ENCODE data around the gene DEF6. TPM values are rescaled to one million over a fixed set of nuclear protein-coding genes. Genes with fewer than 3 reads are reported as not detected.

The DEF6 gene
- total RNA-seq, 4 donors from 2014 or later: 28.0 to 99.9 (median 35.5) TPM

DNA sequence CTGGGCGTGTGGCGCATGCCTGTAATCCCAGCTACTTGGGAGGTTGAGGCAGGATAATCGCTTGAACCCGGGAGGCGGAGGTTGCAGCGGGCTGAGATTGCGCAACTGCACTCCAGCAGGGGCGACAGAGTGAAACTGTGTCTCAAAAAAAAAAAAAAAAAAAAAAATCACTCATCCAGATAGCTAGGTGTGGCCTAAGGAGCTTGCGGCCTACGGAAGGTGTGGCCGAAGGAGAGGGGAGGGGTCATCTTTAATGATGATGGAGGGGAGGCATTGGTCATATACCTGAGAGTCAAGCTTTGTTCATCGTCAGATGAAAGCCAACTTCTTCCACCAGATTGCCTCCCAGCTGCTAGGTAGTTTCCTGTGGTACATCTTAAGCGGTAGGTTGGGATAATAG, 43.9 kb downstream of the DEF6 start:
- TF ChIP-seq POLR2A (IDR thresholded peaks at IDR 0.05) (no peak), POLR2AphosphoS5 (IDR thresholded peaks at IDR 0.05) (no peak)
- TF ChIP-seq, protein P1, sequence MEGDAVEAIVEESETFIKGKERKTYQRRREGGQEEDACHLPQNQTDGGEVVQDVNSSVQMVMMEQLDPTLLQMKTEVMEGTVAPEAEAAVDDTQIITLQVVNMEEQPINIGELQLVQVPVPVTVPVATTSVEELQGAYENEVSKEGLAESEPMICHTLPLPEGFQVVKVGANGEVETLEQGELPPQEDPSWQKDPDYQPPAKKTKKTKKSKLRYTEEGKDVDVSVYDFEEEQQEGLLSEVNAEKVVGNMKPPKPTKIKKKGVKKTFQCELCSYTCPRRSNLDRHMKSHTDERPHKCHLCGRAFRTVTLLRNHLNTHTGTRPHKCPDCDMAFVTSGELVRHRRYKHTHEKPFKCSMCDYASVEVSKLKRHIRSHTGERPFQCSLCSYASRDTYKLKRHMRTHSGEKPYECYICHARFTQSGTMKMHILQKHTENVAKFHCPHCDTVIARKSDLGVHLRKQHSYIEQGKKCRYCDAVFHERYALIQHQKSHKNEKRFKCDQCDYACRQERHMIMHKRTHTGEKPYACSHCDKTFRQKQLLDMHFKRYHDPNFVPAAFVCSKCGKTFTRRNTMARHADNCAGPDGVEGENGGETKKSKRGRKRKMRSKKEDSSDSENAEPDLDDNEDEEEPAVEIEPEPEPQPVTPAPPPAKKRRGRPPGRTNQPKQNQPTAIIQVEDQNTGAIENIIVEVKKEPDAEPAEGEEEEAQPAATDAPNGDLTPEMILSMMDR (IDR thresholded peaks at IDR 0.05): no peak
- H3K27me3 ChIP-seq: no peaks in the 10 kb centered on the region
- H3K36me3 ChIP-seq: peaks cover 3% of the 10 kb centered on the region
- DNase-seq (ENCODE audit: low spot score in 2 of 2): no peak
- H3K27ac ChIP-seq: peak overlapping the region; percentile 34
- 55% methylated on average over 13 of the region's 13 CpGs for WGBS
- H3K9me3 ChIP-seq: no peaks in the 10 kb centered on the region
- H3K4me1 ChIP-seq: peaks cover 32% of the 10 kb centered on the region
- H3K4me3 ChIP-seq: no peak overlapping the region

DNA sequence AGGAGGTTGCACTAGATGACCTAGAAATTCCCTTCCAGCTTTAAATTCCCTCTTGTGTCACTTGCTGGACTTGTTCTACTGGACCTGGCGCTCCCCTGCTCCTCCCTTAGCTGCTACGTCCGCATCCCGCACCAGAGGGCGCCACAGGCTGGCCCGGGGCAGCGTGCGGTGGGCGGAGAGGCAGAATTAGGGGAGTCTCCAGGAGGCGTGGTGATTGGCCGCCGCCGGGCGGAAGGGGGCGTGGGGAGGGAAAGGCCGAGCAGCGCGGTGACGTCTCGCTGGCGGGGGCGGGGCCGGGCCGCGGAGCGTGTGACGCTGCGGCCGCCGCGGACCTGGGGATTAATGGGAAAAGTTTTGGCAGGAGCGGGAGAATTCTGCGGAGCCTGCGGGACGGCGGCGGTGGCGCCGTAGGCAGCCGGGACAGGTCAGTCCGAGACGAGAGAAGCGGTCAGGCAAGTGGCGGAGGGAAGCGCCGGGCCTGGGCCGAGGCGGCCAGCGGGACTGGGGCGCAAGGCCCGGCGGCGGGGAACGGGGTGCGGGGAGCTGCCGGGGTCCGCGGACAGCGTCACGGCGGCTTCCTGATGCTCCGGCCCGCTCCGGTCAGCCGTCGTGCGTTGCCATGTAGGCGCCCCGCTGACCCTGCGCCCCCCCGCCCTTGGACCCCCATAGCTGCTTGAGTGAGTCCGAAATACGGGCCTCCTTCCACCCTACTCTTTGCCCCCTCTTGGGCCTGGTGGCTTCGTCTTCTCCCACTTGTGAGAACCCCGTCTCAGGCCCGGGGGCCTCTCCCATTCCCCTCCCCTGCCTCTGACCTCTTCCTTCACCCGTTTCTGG, 44.9 kb downstream of the DEF6 start, which contains the start of gene PPARD:
Gene PPARD, plus strand, starts transcription at position 301 of the 834 bp plus-strand sequence. CDS start 68,530 bp downstream, outside the sequence.
- Histone ChIP-seq H3K27me3 (no peaks in the 10 kb centered on the region), H3K4me1 (peaks cover 32% of the 10 kb centered on the region), H3K4me3 (peak within 1 kb of the TSS; percentile 85), H3K27ac (peak within 1 kb of the TSS; percentile 86), H3K9me3 (no peaks in the 10 kb centered on the region), H3K36me3 (peaks cover 10% of the 10 kb centered on the region)
- DNase-seq (ENCODE audit: low spot score in 2 of 2): peak; percentile 99
- no peak for TF ChIP-seq EP300 (IDR thresholded peaks at IDR 0.05)
- TF ChIP-seq, protein P1 (IDR thresholded peaks at IDR 0.05): peak; percentile 98 to 99
- peak in 1 of 2 donors; percentile 85 for TF ChIP-seq POLR2A (IDR thresholded peaks at IDR 0.05)
- TF ChIP-seq POLR2AphosphoS5 (IDR thresholded peaks at IDR 0.05): peak; percentile 5 to 91 (median 73)
- WGBS: under 1% methylated on average over 16 of the region's 77 CpGs

DNA sequence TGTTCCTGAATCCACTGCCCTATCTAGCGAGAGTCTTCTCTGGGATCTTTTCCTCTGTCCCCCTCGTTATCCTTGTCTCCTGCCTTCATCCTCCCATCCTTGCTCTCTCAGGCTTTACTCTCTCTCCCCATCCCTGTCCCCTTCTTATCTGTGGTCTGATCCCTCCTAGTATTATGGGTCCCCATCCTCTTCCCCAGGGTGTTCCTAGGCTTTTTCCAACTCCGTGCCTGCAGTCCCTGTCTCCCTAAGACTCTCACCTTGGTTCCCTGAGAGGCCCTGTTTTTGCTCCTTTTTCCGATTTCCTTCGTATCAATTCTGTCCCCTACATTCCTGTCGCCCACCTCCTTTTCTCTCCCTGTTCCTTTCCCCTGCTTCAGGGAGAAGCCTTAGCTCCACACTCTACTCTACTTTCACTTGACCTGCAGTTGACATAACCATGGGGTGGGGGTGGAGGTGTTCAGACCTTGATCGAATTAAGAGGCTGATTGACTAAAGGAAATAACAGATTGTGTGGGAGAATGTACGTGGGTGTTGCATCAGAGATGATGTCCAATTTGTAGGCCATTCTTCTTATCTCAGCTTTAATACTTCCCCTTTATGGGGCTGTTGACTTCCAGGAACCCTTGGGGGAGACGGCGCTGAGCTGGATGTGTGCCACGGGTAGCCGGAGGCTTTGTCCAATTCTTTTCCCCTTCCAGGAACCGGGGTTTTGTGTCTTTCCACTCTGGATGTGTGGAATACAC, 45.6 kb downstream of the DEF6 start:
- H3K4me1 ChIP-seq: peaks cover 32% of the 10 kb centered on the region
- H3K4me3 ChIP-seq: peak overlapping the region; percentile 85
- peaks cover 18% of the 10 kb centered on the region for H3K36me3 ChIP-seq
- H3K9me3 ChIP-seq: no peaks in the 10 kb centered on the region
- H3K27me3 ChIP-seq: no peaks in the 10 kb centered on the region
- DNase-seq (ENCODE audit: low spot score in 2 of 2): peak in 1 of 2 donors; percentile 79
- 9% methylated on average over 13 of the region's 13 CpGs for WGBS
- H3K27ac ChIP-seq: peak overlapping the region; percentile 86
- TF ChIP-seq, protein P1 (IDR thresholded peaks at IDR 0.05): no peak
- no peak for TF ChIP-seq POLR2AphosphoS5 (IDR thresholded peaks at IDR 0.05)
- TF ChIP-seq POLR2A (IDR thresholded peaks at IDR 0.05): no peak
- no peak for TF ChIP-seq EP300 (IDR thresholded peaks at IDR 0.05)

DNA sequence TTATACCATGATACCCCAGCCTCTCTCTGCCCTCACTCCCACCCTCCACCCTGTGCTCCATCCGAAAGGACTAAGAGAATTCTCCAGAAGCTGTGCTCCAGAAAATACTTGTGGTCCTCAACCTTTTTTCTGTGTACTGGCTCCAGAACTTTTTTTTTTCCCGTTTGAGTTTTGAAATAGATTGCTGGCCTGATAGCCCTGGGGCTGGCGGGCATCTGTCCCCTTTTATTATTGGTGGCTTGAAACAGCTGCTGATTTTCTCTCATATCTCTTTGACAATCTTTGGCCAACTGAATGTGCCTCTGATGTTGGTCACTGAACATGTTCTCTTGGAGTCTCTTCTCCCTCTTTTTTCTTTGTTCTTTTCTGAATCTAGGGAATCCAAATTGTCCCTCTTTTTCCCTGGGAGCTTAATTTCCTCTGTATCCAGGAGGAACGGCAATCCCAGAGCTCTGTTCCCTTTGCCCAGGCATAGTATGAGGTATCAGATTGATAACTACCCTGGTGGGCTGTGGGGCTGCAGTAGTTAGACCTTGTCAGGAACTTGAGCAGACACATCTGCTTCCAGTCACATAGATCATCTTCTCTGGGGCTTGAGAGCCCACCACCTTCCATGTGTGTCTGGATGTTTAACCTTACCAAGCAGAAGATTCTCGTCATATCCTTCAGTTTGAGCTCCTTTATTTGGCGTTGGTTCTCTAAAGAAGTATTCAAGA, 46.4 kb downstream of the DEF6 start:
- DNase-seq (ENCODE audit: low spot score in 2 of 2): no peak
- Histone ChIP-seq H3K27me3 (no peaks in the 10 kb centered on the region), H3K4me3 (peak overlapping the region; percentile 85), H3K4me1 (peaks cover 32% of the 10 kb centered on the region), H3K9me3 (no peaks in the 10 kb centered on the region), H3K27ac (no peak overlapping the region), H3K36me3 (peaks cover 26% of the 10 kb centered on the region)
- WGBS: 52% methylated on average over 6 of the region's 6 CpGs
- TF ChIP-seq EP300 (IDR thresholded peaks at IDR 0.05) (no peak), POLR2AphosphoS5 (IDR thresholded peaks at IDR 0.05) (no peak), POLR2A (IDR thresholded peaks at IDR 0.05) (no peak)
- TF ChIP-seq, protein P1 (IDR thresholded peaks at IDR 0.05): no peak
